Lower lobe of right lung (tissue), 2 donors: ENCODE data around the gene LONRF2. TPM values are rescaled to one million over a fixed set of nuclear protein-coding genes. Genes with fewer than 3 reads are reported as not detected.

Source experiments
- ATAC-seq, 2 donors: fragments of 200-7000 bp; cut with Tn5 transposase; one replicate each; pipeline ENCODE4 v1.9.1; 2020 to 2022; ENCODE audit warnings: mild to moderate bottlenecking in 2 of 2, moderate library complexity in 2 of 2
- DNase-seq: peaks from one replicate; pipeline ENCODE4 v3.0.0-alpha.2; 2020
- H3K27ac ChIP-seq: fragments of 200-600 bp; one replicate; pipeline ENCODE4 v1.8.0; 2022
- H3K27me3 ChIP-seq: fragments of 200-600 bp; one replicate; pipeline ENCODE4 v1.8.0; 2022; ENCODE audit warnings: low read depth
- H3K36me3 ChIP-seq: fragments of 200-600 bp; one replicate; pipeline ENCODE4 v1.8.0; 2022; ENCODE audit warnings: mild to moderate bottlenecking
- H3K4me1 ChIP-seq: fragments of 200-600 bp; one replicate; pipeline ENCODE4 v1.8.0; 2022
- H3K4me3 ChIP-seq: fragments of 200-600 bp; one replicate; pipeline ENCODE4 v1.8.0; 2022; ENCODE audit warnings: mild to moderate bottlenecking
- H3K9me3 ChIP-seq: fragments of 200-600 bp; one replicate; pipeline ENCODE4 v1.8.0; 2022
- intact Hi-C: fragments of 100-400 bp; cut with DNase I; formaldehyde crosslinking; loops from one replicate; pipeline ENCODE4 v1.11.0; 2022
- total RNA-seq: library from RNA; stranded (reverse); fragmentation: NEBNext Ultra II Directional; extraction: Animal tissue kit (Norgen Biotek cat#: 25700); gene quantifications from one replicate; pipeline ENCODE4 v1.2.1, GENCODE V29; 2021
- TF ChIP-seq, protein P1 (sequence below): fragments of 200-600 bp; IDR thresholded peaks from one replicate; pipeline ENCODE4 v1.8.0; 2022; ENCODE audit warnings: antibody characterized with exemption, mild to moderate bottlenecking
- donor health status: DM: no; HTN: yes; CAD: no; lungs with severe emphysema.

Gene LONRF2
- total RNA-seq, 1 donor from 2014 or later: 2.1 TPM

DNA sequence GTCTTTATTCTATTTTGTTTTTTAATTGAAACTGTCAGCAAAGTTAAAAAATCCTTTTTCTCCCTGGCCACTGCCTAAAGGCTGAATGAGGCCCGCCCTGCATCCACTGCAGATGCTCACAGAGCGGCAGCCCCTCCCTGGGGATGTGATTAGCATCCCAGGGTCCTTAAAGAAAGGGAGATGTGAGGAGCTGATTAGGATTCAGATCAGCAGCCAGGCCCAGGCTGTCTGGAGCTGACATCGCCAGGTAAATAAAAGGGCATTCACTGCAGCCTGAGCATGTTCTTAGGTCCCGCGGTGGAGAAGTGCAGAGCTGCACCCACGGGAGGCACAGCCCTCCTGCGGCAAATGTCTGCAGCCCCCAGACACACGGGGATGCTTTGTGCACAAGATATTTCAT lies 83.8 kb downstream of the LONRF2 start:
- TF ChIP-seq, protein P1, sequence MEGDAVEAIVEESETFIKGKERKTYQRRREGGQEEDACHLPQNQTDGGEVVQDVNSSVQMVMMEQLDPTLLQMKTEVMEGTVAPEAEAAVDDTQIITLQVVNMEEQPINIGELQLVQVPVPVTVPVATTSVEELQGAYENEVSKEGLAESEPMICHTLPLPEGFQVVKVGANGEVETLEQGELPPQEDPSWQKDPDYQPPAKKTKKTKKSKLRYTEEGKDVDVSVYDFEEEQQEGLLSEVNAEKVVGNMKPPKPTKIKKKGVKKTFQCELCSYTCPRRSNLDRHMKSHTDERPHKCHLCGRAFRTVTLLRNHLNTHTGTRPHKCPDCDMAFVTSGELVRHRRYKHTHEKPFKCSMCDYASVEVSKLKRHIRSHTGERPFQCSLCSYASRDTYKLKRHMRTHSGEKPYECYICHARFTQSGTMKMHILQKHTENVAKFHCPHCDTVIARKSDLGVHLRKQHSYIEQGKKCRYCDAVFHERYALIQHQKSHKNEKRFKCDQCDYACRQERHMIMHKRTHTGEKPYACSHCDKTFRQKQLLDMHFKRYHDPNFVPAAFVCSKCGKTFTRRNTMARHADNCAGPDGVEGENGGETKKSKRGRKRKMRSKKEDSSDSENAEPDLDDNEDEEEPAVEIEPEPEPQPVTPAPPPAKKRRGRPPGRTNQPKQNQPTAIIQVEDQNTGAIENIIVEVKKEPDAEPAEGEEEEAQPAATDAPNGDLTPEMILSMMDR: no peak
- Histone ChIP-seq H3K36me3 (no peaks in the 10 kb centered on the region), H3K27ac (no peak overlapping the region), H3K4me3 (no peak overlapping the region), H3K9me3 (no peaks in the 10 kb centered on the region), H3K27me3 (no peaks in the 10 kb centered on the region), H3K4me1 (peaks cover 9% of the 10 kb centered on the region)
- intact Hi-C loops: no loop called here
- ATAC-seq (no peak), DNase-seq (no peak)

DNA sequence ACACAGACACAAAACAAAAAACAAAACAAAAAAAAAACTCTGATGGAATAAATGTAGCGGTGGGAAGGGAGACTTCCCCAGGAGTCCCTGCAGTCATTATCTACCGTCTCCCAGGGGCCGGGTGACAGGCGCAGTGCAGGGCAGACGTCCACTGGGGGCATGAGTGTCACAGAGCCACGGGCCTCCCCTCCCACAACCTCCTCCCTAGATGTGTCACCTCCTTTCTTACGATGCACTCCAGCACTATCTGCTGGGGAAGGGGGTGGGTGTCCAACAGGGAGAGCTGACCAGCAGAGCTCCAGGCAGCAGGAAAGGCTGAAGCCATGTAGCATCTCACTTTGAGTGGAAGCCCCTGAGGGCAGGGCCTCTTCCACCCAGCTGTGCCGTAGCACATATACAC lies 84.5 kb downstream of the LONRF2 start:
- DNase-seq (no peak), ATAC-seq (no peak)
- intact Hi-C loops: no loop called here
- H3K36me3 ChIP-seq: no peaks in the 10 kb centered on the region
- H3K4me1 ChIP-seq: peaks cover 4% of the 10 kb centered on the region
- TF ChIP-seq, protein P1: no peak
- no peak overlapping the region for H3K4me3 ChIP-seq
- no peaks in the 10 kb centered on the region for H3K9me3 ChIP-seq
- no peak overlapping the region for H3K27ac ChIP-seq
- no peaks in the 10 kb centered on the region for H3K27me3 ChIP-seq

DNA sequence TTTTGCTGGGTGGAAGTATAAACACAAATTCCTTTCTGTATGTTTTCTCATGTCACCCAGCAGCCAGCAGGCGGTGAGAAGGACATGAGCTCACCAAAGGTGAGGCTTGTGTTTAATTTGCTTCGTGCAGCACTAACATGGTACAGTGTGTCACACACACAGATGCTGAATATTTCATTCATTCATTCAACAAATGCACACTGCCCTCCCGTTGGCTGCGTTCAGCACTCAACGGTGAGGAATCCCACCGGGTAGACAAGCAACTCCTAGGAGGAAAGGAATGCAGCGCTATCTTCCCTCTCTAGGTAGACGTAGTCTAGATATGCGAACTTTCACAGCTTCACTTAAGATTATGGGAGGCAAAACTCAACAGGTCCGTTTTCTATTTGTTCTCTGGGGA lies 85.1 kb downstream of the LONRF2 start:
- H3K27ac ChIP-seq: no peak overlapping the region
- intact Hi-C loops: no loop called here
- DNase-seq (no peak), ATAC-seq (no peak)
- TF ChIP-seq, protein P1: no peak
- H3K27me3 ChIP-seq: no peaks in the 10 kb centered on the region
- no peak overlapping the region for H3K4me3 ChIP-seq
- H3K36me3 ChIP-seq: no peaks in the 10 kb centered on the region
- H3K9me3 ChIP-seq: no peaks in the 10 kb centered on the region
- no peaks in the 10 kb centered on the region for H3K4me1 ChIP-seq

DNA sequence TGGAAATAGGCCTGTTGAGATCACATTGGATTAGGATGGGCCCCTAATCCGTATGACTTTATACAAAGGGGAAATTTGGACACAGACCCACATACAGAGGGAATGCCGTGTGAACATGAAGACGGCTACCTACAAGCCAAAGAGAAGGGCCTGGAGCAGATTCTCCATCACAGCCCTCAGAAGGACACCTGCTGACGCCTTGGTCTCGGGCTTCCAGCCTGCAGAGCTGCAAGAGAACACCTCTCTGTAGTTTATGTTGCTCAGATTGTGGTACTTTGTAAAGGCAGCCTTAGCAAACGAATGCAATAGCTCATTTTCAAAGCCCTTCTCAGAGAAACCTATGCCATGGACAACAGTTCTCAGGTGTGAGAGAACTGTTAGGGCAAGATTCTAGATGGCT lies 86.1 kb downstream of the LONRF2 start:
- no peak for ATAC-seq

GRCh38 chr2:100235581-100235980 lies 86.7 kb downstream of the LONRF2 start:
- no peak overlapping the region for H3K27ac ChIP-seq
- H3K4me3 ChIP-seq: no peak overlapping the region
- intact Hi-C loops: no loop called here
- no peaks in the 10 kb centered on the region for H3K9me3 ChIP-seq
- no peaks in the 10 kb centered on the region for H3K4me1 ChIP-seq
- H3K36me3 ChIP-seq: no peaks in the 10 kb centered on the region
- DNase-seq (no peak), ATAC-seq (no peak)
- H3K27me3 ChIP-seq: no peaks in the 10 kb centered on the region
- TF ChIP-seq, protein P1: no peak

More for the DNA sequence above, 86.1 kb downstream of the LONRF2 start:
- TF ChIP-seq, protein P1: no peak
- DNase-seq: no peak
- H3K27me3 ChIP-seq: no peaks in the 10 kb centered on the region
- no peak overlapping the region for H3K27ac ChIP-seq
- no peaks in the 10 kb centered on the region for H3K4me1 ChIP-seq
- no peaks in the 10 kb centered on the region for H3K9me3 ChIP-seq
- no peaks in the 10 kb centered on the region for H3K36me3 ChIP-seq
- intact Hi-C loops: no loop called here
- no peak overlapping the region for H3K4me3 ChIP-seq

DNA sequence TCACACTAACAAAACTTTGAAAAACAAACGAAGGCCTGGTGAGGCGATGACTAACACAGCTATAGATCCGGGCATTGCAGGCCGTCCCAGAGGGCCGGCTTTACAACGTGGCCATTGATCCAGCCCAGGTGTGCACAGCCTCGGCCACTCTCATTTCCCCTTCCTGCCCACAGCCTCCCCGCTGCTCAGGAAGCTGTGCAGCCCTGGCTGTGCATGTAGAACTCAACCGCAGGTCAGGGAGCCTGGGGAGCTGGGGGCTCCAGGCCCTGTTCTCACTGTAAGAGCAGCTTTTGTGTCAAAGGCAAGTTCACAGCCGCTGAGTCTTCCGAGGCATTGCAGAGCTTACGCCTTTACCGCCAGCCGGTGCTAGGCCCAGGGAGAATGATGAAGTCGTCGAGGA lies 87.2 kb downstream of the LONRF2 start:
- DNase-seq: no peak
- H3K4me3 ChIP-seq: no peak overlapping the region
- no peak for ATAC-seq
- H3K4me1 ChIP-seq: no peaks in the 10 kb centered on the region
- TF ChIP-seq, protein P1: no peak
- no peaks in the 10 kb centered on the region for H3K9me3 ChIP-seq
- no peaks in the 10 kb centered on the region for H3K27me3 ChIP-seq
- no peak overlapping the region for H3K27ac ChIP-seq
- intact Hi-C loops: no loop called here
- H3K36me3 ChIP-seq: no peaks in the 10 kb centered on the region
